ENCODE results near the gene ZBED6. TPM values are rescaled to one million over a fixed set of nuclear protein-coding genes. Genes with fewer than 3 reads are reported as not detected.

ZBED6 gene
- total RNA-seq, 2 donors from 2014 or later: 21.9 to 33.9 TPM

GRCh38 chr1:203840208-203840808 is 44.9 kb downstream of the ZBED6 start:
- H3K4me1 ChIP-seq: no peaks in the 10 kb centered on the region
- no peaks in the 10 kb centered on the region for H3K27me3 ChIP-seq
- intact Hi-C loops (cut with DNase I): no loop called here
- no peak overlapping the region for H3K27ac ChIP-seq
- DNase-seq: no peak
- no peak for TF ChIP-seq CTCF (IDR thresholded peaks at IDR 0.05)
- H3K36me3 ChIP-seq: peaks cover 39% of the 10 kb centered on the region
- no peaks in the 10 kb centered on the region for H3K9me3 ChIP-seq
- no peak overlapping the region for H3K9ac ChIP-seq (ENCODE audit: low read depth in 2 of 2, low read length in 2 of 2)
- no peak overlapping the region for H3K4me3 ChIP-seq

GRCh38 chr1:203842559-203842876 is 47.1 kb downstream of the ZBED6 start:
- Histone ChIP-seq H3K4me1 (no peaks in the 10 kb centered on the region), H3K27ac (no peak overlapping the region), H3K36me3 (peaks cover 27% of the 10 kb centered on the region), H3K9ac (ENCODE audit: low read depth in 2 of 2, low read length in 2 of 2) (no peak overlapping the region), H3K4me3 (no peak overlapping the region), H3K9me3 (no peaks in the 10 kb centered on the region), H3K27me3 (no peaks in the 10 kb centered on the region)
- no peak for TF ChIP-seq CTCF (IDR thresholded peaks at IDR 0.05)
- DNase-seq: no peak
- intact Hi-C loops (cut with DNase I): no loop called here

- H3K9me3 ChIP-seq: no peaks in the 10 kb centered on the region
- no peaks in the 10 kb centered on the region for H3K27me3 ChIP-seq
- H3K4me3 ChIP-seq: no peak overlapping the region
- intact Hi-C loops (cut with DNase I): no loop called here
- H3K36me3 ChIP-seq: peaks cover 25% of the 10 kb centered on the region
- H3K9ac ChIP-seq (ENCODE audit: low read depth in 2 of 2, low read length in 2 of 2): no peak overlapping the region
- H3K4me1 ChIP-seq: no peaks in the 10 kb centered on the region
- no peak for DNase-seq
- no peak for TF ChIP-seq CTCF (IDR thresholded peaks at IDR 0.05)
- H3K27ac ChIP-seq: no peak overlapping the region
Measured at GRCh38 chr1:203843435-203843834, 48.0 kb downstream of the ZBED6 start.

Other genes starting within 250 kb of the ZBED6 start
- gene ATP2B4, start 168.8 kb upstream of the ZBED6 start, total RNA-seq: 10 to 100 TPM; 10.5 to 57.6 TPM
- gene LAX1, start 30.4 kb upstream of the ZBED6 start, total RNA-seq: 1 to 10 TPM; 1.2 to 1.3 TPM
- 10 to 100 TPM; 52.6 to 73.6 TPM for gene ZC3H11A, start within 50 bp of the ZBED6 start, total RNA-seq
- gene SNRPE, start 66.0 kb downstream of the ZBED6 start, total RNA-seq: 100 to 1,000 TPM in 1 of 2 donors, 10 to 100 TPM in 1; 86.1 to 146 TPM